Mammary epithelial cell (primary cell): Measurements from ENCODE around the gene ACTN1.

Experiments used
- CTCF ChIP-seq, 2 donors: IDR thresholded peaks in 1 of 2; conservative IDR thresholded peaks in 1 of 2; 2 replicates each; pipeline ENCODE4 v1.5.1; 2011 to 2012; ENCODE audit warnings: inconsistent platforms in 2 of 2, low read length in 2 of 2, mild to moderate bottlenecking in 2 of 2, control low read depth in 1 of 2, low read depth in 1 of 2; ENCODE audit not compliant: insufficient read depth in 1 of 2; ENCODE audit errors: extremely low read depth in 1 of 2
- EZH2 ChIP-seq: IDR thresholded peaks from 2 replicates; pipeline ENCODE4 v1.6.1; 2012; ENCODE audit warnings: low read length, inconsistent platforms, borderline replicate concordance

- TF ChIP-seq CTCF (conservative IDR thresholded peaks at IDR 0.05 in 1 of 2, IDR thresholded peaks at IDR 0.05 in 1 of 2; ENCODE audit: extremely low read depth in 1 of 2, insufficient read depth in 1 of 2, low read depth in 1 of 2, low read length in 2 of 2) (no peak), EZH2 (no peak)
These were observed 104.4 kb downstream of the ACTN1 start for GRCh38 chr14:68874746-68875155.
